GM21576 (cell line): Measurements from ENCODE around the gene PEX16.

Source experiments
- ATAC-seq: cut with Tn5 transposase; IDR thresholded peaks from one replicate; pipeline ENCODE4 v1.9.1; 2021; ENCODE audit warnings: mild to moderate bottlenecking, moderate library complexity; ENCODE audit not compliant: unreplicated experiment

PEX16 gene

GRCh38 chr11:45899448-45900174 lies 18.1 kb downstream of the PEX16 start:
- ATAC-seq, result no peak

GRCh38 chr11:45899086-45899447 lies 18.6 kb downstream of the PEX16 start:
- ATAC-seq, result no peak

GRCh38 chr11:45897556-45897955 lies 20.1 kb downstream of the PEX16 start:
- no peak for ATAC-seq

- ATAC-seq, result no peak
Measured at GRCh38 chr11:45896422-45896984, 21.2 kb downstream of the PEX16 start.

- no peak for ATAC-seq
Measured at GRCh38 chr11:45895553-45896259, 22.0 kb downstream of the PEX16 start.

- no peak for ATAC-seq
Measured at GRCh38 chr11:45894555-45895247, 23.0 kb downstream of the PEX16 start.

GRCh38 chr11:45892856-45893255 lies 24.8 kb downstream of the PEX16 start:
- no peak for ATAC-seq

GRCh38 chr11:45890886-45891550 lies 26.7 kb downstream of the PEX16 start:
- no peak for ATAC-seq

GRCh38 chr11:45889966-45890365 lies 27.7 kb downstream of the PEX16 start:
- no peak for ATAC-seq

GRCh38 chr11:45889555-45889954 lies 28.1 kb downstream of the PEX16 start:
- ATAC-seq, result no peak

GRCh38 chr11:45887587-45887986 lies 30.1 kb downstream of the PEX16 start:
- no peak for ATAC-seq

- no peak for ATAC-seq
Measured at GRCh38 chr11:45886816-45887520, 30.7 kb downstream of the PEX16 start.

GRCh38 chr11:45885921-45886721 lies 31.6 kb downstream of the PEX16 start:
- ATAC-seq, result no peak

- ATAC-seq, result peak; percentile 47
Measured at GRCh38 chr11:45885274-45885920, 32.3 kb downstream of the PEX16 start, which contains the start of gene MAPK8IP1. TSS of gene MAPK8IP1 (plus strand) at chr11:45885651. CDS start at chr11:45885821, 170 bp downstream.

- no peak for ATAC-seq
Measured at GRCh38 chr11:45884596-45885185, 33.0 kb downstream of the PEX16 start.

- no peak for ATAC-seq
Measured at GRCh38 chr11:45881708-45882368, 35.8 kb downstream of the PEX16 start.

GRCh38 chr11:45880772-45881570 lies 36.7 kb downstream of the PEX16 start:
- no peak for ATAC-seq
